Esophagus (tissue), 2 donors: ENCODE results near the gene USP28. TPM values are rescaled to one million over a fixed set of nuclear protein-coding genes. Genes with fewer than 3 reads are reported as not detected.
"Not testable (repeated sequence)": the region's sequence is repeated elsewhere in the genome, so short reads cannot be mapped to it uniquely, and the experiment has no call there.

Experiments used
- H3K27ac ChIP-seq, 2 donors: one replicate each; pipeline ENCODE4 v1.5.1; 2013; ENCODE audit warnings: low read depth in 2 of 2, mild to moderate bottlenecking in 2 of 2, inconsistent platforms in 1 of 2, low read length in 1 of 2, moderate library complexity in 1 of 2
- H3K27me3 ChIP-seq, 2 donors: one replicate each; pipeline ENCODE4 v1.6.1; 2013; ENCODE audit warnings: low read length in 2 of 2, control low read depth in 1 of 2, mild to moderate bottlenecking in 1 of 2; ENCODE audit not compliant: insufficient read depth in 2 of 2, control insufficient read depth in 1 of 2
- H3K36me3 ChIP-seq, 2 donors: one replicate each; pipeline ENCODE4 v1.6.1; 2013; ENCODE audit warnings: low read length in 1 of 2; ENCODE audit not compliant: control insufficient read depth in 2 of 2, insufficient read depth in 2 of 2
- H3K4me1 ChIP-seq, 2 donors: one replicate each; pipeline ENCODE4 v1.6.1; 2013; ENCODE audit warnings: low read length in 1 of 2; ENCODE audit not compliant: control insufficient read depth in 2 of 2, insufficient read depth in 2 of 2
- H3K4me3 ChIP-seq, 2 donors: one replicate each; pipeline ENCODE4 v1.5.1; 2013; ENCODE audit warnings: low read length in 2 of 2, mild to moderate bottlenecking in 2 of 2, low read depth in 1 of 2, moderate library complexity in 1 of 2
- H3K9me3 ChIP-seq, 2 donors: one replicate each; pipeline ENCODE4 v1.6.1; 2013; ENCODE audit warnings: mild to moderate bottlenecking in 2 of 2, low read depth in 1 of 2, low read length in 1 of 2, moderate library complexity in 1 of 2; ENCODE audit not compliant: control insufficient read depth in 2 of 2, insufficient read depth in 1 of 2
- WGBS, 2 donors: extraction: QIAGEN DNeasy Blood & Tissue Kit; methylation state at CpG; one replicate each; pipeline ENCODE4 v1.1.7; 2013; 5-methylcytosine and 5-hydroxymethylcytosine counted together
- polyA plus RNA-seq, 2 donors: library from polyadenylated mRNA; stranded (reverse); fragments of 200-250 nt; gene quantifications; one replicate each; pipeline ENCODE4 v1.2.3, GENCODE V29; 2013
- donor health status: healthy with polysubstance abuse.
- donor health status: Bipolar disorder and iron deficiency.

USP28 gene
- polyA plus RNA-seq, 2 donors: 3.5 to 5.8 TPM

- H3K9me3 ChIP-seq: not testable (repeated sequence)
- WGBS, 2 donors: 92 to 96% methylated on average over 4 of the region's 4 CpGs
Observed at GRCh38 chr11:113879446-113879845, 4.1 kb upstream of the USP28 start.

GRCh38 chr11:113877670-113878055 is 2.3 kb upstream of the USP28 start:
- H3K9me3 ChIP-seq: no peaks in the 10 kb centered on the region

More at GRCh38 chr11:113879446-113879845, 4.1 kb upstream of the USP28 start:
- not testable (repeated sequence) for H3K27me3 ChIP-seq, H3K4me1 ChIP-seq, H3K27ac ChIP-seq, H3K36me3 ChIP-seq, H3K4me3 ChIP-seq

GRCh38 chr11:113876798-113877669 is 1.7 kb upstream of the USP28 start:
- Histone ChIP-seq H3K9me3 (no peaks in the 10 kb centered on the region), H3K27me3 (no peaks in the 10 kb centered on the region), H3K27ac (peak overlapping the region in 1 of 2 donors; percentile 42), H3K4me1 (no peaks in the 10 kb centered on the region), H3K4me3 (no peak overlapping the region), H3K36me3 (no peaks in the 10 kb centered on the region)
- 97% methylated on average over 8 of the region's 8 CpGs for WGBS, 2 donors

More at GRCh38 chr11:113877670-113878055, 2.3 kb upstream of the USP28 start:
- 54 to 75% methylated on average over 5 of the region's 5 CpGs for WGBS, 2 donors
- Histone ChIP-seq H3K27ac (no peak overlapping the region), H3K4me1 (no peaks in the 10 kb centered on the region), H3K4me3 (no peak overlapping the region), H3K27me3 (no peaks in the 10 kb centered on the region), H3K36me3 (no peaks in the 10 kb centered on the region)

GRCh38 chr11:113876074-113876797 is 864 bp upstream of the USP28 start:
- H3K36me3 ChIP-seq: no peaks in the 10 kb centered on the region
- H3K4me1 ChIP-seq: no peaks in the 10 kb centered on the region
- WGBS, 2 donors: 69 to 72% methylated on average over 24 of the region's 24 CpGs
- H3K4me3 ChIP-seq: peak overlapping the region; percentile 58 to 85
- H3K27me3 ChIP-seq: no peaks in the 10 kb centered on the region
- peak overlapping the region; percentile 96 to 99 for H3K27ac ChIP-seq
- no peaks in the 10 kb centered on the region for H3K9me3 ChIP-seq

GRCh38 chr11:113874581-113875233 is 665 bp downstream of the USP28 start:
- no peaks in the 10 kb centered on the region for H3K4me1 ChIP-seq
- H3K4me3 ChIP-seq: peak overlapping the region; percentile 84 to 85
- H3K36me3 ChIP-seq: no peaks in the 10 kb centered on the region
- 3 to 4% methylated on average over 19 of the region's 19 CpGs for WGBS, 2 donors
- peak overlapping the region; percentile 78 to 83 for H3K27ac ChIP-seq
- no peaks in the 10 kb centered on the region for H3K9me3 ChIP-seq
- H3K27me3 ChIP-seq: no peaks in the 10 kb centered on the region

- WGBS, 2 donors: 84 to 91% methylated on average over 17 to 19 of the region's 19 CpGs
Observed at GRCh38 chr11:113874096-113874495, 1.3 kb downstream of the USP28 start.

GRCh38 chr11:113873236-113873626 is 2.1 kb downstream of the USP28 start:
- Histone ChIP-seq H3K4me3 (no peak overlapping the region), H3K36me3 (no peaks in the 10 kb centered on the region), H3K27ac (no peak overlapping the region), H3K4me1 (no peaks in the 10 kb centered on the region), H3K9me3 (no peaks in the 10 kb centered on the region), H3K27me3 (no peaks in the 10 kb centered on the region)
- WGBS, 2 donors: 52 to 53% methylated on average over 5 of the region's 5 CpGs

More at GRCh38 chr11:113874096-113874495, 1.3 kb downstream of the USP28 start:
- no peak overlapping the region for H3K27ac ChIP-seq
- H3K9me3 ChIP-seq: no peaks in the 10 kb centered on the region
- no peaks in the 10 kb centered on the region for H3K27me3 ChIP-seq
- no peaks in the 10 kb centered on the region for H3K36me3 ChIP-seq
- H3K4me3 ChIP-seq: no peak overlapping the region
- H3K4me1 ChIP-seq: no peaks in the 10 kb centered on the region

- no peaks in the 10 kb centered on the region for H3K27me3 ChIP-seq
- WGBS, 2 donors: 85 to 93% methylated on average over 3 of the region's 3 CpGs
- H3K36me3 ChIP-seq: no peaks in the 10 kb centered on the region
- no peak overlapping the region for H3K27ac ChIP-seq
- H3K4me1 ChIP-seq: no peaks in the 10 kb centered on the region
- H3K4me3 ChIP-seq: no peak overlapping the region
- H3K9me3 ChIP-seq: no peaks in the 10 kb centered on the region
Observed at GRCh38 chr11:113871336-113871735, 4.0 kb downstream of the USP28 start.

- 82 to 93% methylated on average over 3 of the region's 3 CpGs for WGBS, 2 donors
- Histone ChIP-seq H3K27me3 (no peaks in the 10 kb centered on the region), H3K9me3 (no peaks in the 10 kb centered on the region), H3K27ac (no peak overlapping the region), H3K4me1 (no peaks in the 10 kb centered on the region), H3K4me3 (no peak overlapping the region), H3K36me3 (no peaks in the 10 kb centered on the region)
Observed at GRCh38 chr11:113867843-113868503, 7.4 kb downstream of the USP28 start.
